Activated CD4-positive, alpha-beta T cell treated with anti-CD3 and anti-CD28 coated beads, Interleukin-2, amount 10 ng/mL, durations not matched to agents 7 days and 5 days (primary cell): ENCODE measurements around the gene HTD2. TPM values are rescaled to one million over a fixed set of nuclear protein-coding genes. Genes with fewer than 3 reads are reported as not detected.

ENCODE experiments used
- total RNA-seq, 2 experiments: library from RNA; stranded (reverse); gene quantifications; one replicate each; pipeline ENCODE4 v1.2.3, GENCODE V29; 2021

HTD2 gene
- total RNA-seq, 2 experiments from 2014 or later = 6.2 to 7.0 TPM

Other genes starting within 250 kb of the HTD2 start
- gene DNASE1L3, start 95.5 kb upstream of the HTD2 start, total RNA-seq = not detected
- gene ABHD6, start 68.7 kb upstream of the HTD2 start, total RNA-seq = 1 to 10 TPM; 4.1 to 5.0 TPM
- 10 to 100 TPM; 12.7 to 15.4 TPM for gene RPP14, start 275 bp upstream of the HTD2 start, total RNA-seq
- gene PXK, start 26.4 kb downstream of the HTD2 start, total RNA-seq = 10 to 100 TPM; 30.3 to 40.2 TPM
- gene PDHB, start 127.3 kb downstream of the HTD2 start, total RNA-seq = 10 to 100 TPM; 47.6 to 50.6 TPM
- 10 to 100 TPM in 1 of 2 experiments, 1 to 10 TPM in 1; 7.7 to 10.8 TPM for gene KCTD6, start 185.6 kb downstream of the HTD2 start, total RNA-seq
- gene ACOX2, start 230.7 kb downstream of the HTD2 start, total RNA-seq = not detected